ENCODE results near the gene CEACAM19.

GRCh38 chr19:44725251-44725650 lies 54.0 kb downstream of the CEACAM19 start:
- no peak for TF ChIP-seq TCF7L2 (IDR thresholded peaks at IDR 0.05; ENCODE audit: low read depth, low read length)
- TF ChIP-seq CTCF (IDR thresholded peaks at IDR 0.05) = no peak
